ENCODE measurements around the gene SEMA4B. TPM values are rescaled to one million over a fixed set of nuclear protein-coding genes. Genes with fewer than 3 reads are reported as not detected.

Gene SEMA4B
- total and polyA plus RNA-seq, 10 of the 15 experiments (the other 5 are each of a cell fraction or from before 2014, with no cell fraction given), result 0.87 to 26.0 (median 9.3) TPM

DNA sequence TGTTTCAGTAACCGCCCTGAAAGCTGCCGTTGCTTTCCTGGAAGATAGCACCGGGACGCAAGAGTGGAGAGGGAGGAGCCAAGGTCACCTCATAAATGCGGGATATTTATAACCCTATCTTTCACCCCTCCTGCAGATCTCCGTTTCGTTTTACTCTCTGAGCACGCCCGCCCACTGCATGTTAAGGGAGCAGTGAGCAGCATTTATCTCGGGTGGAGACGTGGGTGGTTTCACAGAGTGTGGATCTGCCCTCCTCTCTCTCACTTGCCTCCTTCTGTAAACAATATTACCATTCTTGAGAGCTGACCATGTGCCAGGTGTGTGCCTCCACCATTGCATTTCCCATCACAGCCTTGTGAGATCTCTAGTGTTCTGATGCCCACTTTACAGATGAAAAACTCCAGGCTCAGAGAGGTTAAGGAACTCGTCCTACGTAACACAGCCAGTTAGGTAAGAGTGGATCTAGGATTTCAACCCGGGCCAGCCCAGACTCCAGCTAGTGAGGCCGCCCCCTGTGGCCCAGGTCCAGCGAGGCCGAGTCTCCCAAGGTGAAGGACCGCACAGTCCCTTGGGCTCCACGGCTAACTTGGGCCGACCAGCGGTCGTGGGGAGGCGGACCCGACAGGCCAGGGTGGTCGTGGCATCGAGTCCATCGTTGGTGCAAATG, 16.9 kb upstream of the SEMA4B start (continued):
- TF ChIP-seq, protein P1, sequence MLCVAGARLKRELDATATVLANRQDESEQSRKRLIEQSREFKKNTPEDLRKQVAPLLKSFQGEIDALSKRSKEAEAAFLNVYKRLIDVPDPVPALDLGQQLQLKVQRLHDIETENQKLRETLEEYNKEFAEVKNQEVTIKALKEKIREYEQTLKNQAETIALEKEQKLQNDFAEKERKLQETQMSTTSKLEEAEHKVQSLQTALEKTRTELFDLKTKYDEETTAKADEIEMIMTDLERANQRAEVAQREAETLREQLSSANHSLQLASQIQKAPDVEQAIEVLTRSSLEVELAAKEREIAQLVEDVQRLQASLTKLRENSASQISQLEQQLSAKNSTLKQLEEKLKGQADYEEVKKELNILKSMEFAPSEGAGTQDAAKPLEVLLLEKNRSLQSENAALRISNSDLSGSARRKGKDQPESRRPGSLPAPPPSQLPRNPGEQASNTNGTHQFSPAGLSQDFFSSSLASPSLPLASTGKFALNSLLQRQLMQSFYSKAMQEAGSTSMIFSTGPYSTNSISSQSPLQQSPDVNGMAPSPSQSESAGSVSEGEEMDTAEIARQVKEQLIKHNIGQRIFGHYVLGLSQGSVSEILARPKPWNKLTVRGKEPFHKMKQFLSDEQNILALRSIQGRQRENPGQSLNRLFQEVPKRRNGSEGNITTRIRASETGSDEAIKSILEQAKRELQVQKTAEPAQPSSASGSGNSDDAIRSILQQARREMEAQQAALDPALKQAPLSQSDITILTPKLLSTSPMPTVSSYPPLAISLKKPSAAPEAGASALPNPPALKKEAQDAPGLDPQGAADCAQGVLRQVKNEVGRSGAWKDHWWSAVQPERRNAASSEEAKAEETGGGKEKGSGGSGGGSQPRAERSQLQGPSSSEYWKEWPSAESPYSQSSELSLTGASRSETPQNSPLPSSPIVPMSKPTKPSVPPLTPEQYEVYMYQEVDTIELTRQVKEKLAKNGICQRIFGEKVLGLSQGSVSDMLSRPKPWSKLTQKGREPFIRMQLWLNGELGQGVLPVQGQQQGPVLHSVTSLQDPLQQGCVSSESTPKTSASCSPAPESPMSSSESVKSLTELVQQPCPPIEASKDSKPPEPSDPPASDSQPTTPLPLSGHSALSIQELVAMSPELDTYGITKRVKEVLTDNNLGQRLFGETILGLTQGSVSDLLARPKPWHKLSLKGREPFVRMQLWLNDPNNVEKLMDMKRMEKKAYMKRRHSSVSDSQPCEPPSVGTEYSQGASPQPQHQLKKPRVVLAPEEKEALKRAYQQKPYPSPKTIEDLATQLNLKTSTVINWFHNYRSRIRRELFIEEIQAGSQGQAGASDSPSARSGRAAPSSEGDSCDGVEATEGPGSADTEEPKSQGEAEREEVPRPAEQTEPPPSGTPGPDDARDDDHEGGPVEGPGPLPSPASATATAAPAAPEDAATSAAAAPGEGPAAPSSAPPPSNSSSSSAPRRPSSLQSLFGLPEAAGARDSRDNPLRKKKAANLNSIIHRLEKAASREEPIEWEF (IDR thresholded peaks at IDR 0.05; ENCODE audit: insufficient replicate concordance, low read depth, low read length), result no peak
- TF ChIP-seq, protein P2, sequence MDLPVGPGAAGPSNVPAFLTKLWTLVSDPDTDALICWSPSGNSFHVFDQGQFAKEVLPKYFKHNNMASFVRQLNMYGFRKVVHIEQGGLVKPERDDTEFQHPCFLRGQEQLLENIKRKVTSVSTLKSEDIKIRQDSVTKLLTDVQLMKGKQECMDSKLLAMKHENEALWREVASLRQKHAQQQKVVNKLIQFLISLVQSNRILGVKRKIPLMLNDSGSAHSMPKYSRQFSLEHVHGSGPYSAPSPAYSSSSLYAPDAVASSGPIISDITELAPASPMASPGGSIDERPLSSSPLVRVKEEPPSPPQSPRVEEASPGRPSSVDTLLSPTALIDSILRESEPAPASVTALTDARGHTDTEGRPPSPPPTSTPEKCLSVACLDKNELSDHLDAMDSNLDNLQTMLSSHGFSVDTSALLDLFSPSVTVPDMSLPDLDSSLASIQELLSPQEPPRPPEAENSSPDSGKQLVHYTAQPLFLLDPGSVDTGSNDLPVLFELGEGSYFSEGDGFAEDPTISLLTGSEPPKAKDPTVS (IDR thresholded peaks at IDR 0.05; ENCODE audit: low read depth, low read length), result no peak
- no peak for TF ChIP-seq FOS (IDR thresholded peaks at IDR 0.05; ENCODE audit: borderline replicate concordance, extremely low read depth, insufficient read length)
- TF ChIP-seq, protein P3, sequence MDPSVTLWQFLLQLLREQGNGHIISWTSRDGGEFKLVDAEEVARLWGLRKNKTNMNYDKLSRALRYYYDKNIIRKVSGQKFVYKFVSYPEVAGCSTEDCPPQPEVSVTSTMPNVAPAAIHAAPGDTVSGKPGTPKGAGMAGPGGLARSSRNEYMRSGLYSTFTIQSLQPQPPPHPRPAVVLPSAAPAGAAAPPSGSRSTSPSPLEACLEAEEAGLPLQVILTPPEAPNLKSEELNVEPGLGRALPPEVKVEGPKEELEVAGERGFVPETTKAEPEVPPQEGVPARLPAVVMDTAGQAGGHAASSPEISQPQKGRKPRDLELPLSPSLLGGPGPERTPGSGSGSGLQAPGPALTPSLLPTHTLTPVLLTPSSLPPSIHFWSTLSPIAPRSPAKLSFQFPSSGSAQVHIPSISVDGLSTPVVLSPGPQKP (IDR thresholded peaks at IDR 0.05; ENCODE audit: low read depth, low read length), result no peak
- TF ChIP-seq, protein P4, sequence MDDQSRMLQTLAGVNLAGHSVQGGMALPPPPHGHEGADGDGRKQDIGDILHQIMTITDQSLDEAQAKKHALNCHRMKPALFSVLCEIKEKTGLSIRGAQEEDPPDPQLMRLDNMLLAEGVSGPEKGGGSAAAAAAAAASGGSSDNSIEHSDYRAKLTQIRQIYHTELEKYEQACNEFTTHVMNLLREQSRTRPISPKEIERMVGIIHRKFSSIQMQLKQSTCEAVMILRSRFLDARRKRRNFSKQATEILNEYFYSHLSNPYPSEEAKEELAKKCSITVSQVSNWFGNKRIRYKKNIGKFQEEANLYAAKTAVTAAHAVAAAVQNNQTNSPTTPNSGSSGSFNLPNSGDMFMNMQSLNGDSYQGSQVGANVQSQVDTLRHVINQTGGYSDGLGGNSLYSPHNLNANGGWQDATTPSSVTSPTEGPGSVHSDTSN (IDR thresholded peaks at IDR 0.05; ENCODE audit: insufficient replicate concordance, low read depth, low read length), result no peak
- TF ChIP-seq BACH1 (IDR thresholded peaks at IDR 0.05; ENCODE audit: borderline replicate concordance), result peak; percentile 57; the same call in 1 of the 2 replicates
- no peak for TF ChIP-seq NFYB (IDR thresholded peaks at IDR 0.05; ENCODE audit: insufficient read depth, low read depth, low read length)
- TF ChIP-seq KDM1A (IDR thresholded peaks at IDR 0.05; ENCODE audit: borderline replicate concordance), result peak; percentile 92; the same call in 1 of the 2 replicates
- TF ChIP-seq CREB1 (IDR thresholded peaks at IDR 0.05; ENCODE audit: low read depth), result no peak
- TF ChIP-seq BMI1 (IDR thresholded peaks at IDR 0.05; ENCODE audit: borderline replicate concordance), result no peak
- peak; percentile 91 for TF ChIP-seq NFXL1 (IDR thresholded peaks at IDR 0.05; ENCODE audit: borderline replicate concordance)
- no peak for TF ChIP-seq ZNF384 (IDR thresholded peaks at IDR 0.05; ENCODE audit: borderline replicate concordance, low read depth, low read length)
- no peak for TF ChIP-seq JUND (IDR thresholded peaks at IDR 0.05; ENCODE audit: low read depth, low read length)
- no peak for TF ChIP-seq GABPA (IDR thresholded peaks at IDR 0.05; ENCODE audit: low read depth)
- no peak for TF ChIP-seq FOXK2 (IDR thresholded peaks at IDR 0.05)
- no peak for TF ChIP-seq TBL1XR1 (IDR thresholded peaks at IDR 0.05; ENCODE audit: low read depth, low read length)
- TF ChIP-seq EZH2 (IDR thresholded peaks at IDR 0.05; ENCODE audit: borderline replicate concordance, control insufficient read depth, low read depth, low read length), result no peak
- no peak for TF ChIP-seq SUPT20H (IDR thresholded peaks at IDR 0.05; ENCODE audit: borderline replicate concordance, control insufficient read depth, low read depth, low read length)
- TF ChIP-seq TCF12 (IDR thresholded peaks at IDR 0.05; ENCODE audit: low read depth, low read length), result no peak
- TF ChIP-seq CEBPB (IDR thresholded peaks at IDR 0.05; ENCODE audit: borderline replicate concordance in 1 of 2, low read depth in 2 of 2, low read length in 2 of 2), result no peak
